Transverse colon (tissue), 4 donors: Measurements from ENCODE around the gene STAT3.

Source experiments
- CTCF ChIP-seq, 5 experiments: fragments of 200-600 bp in 3 of 5; fragments of 450-650 bp in 2 of 5; sonication (generic) in 3 of 5; IDR thresholded peaks; 1 replicate in 2 of 5; 2 replicates in 3 of 5; pipeline ENCODE4 v1.5.1; 2016 to 2017; ENCODE audit warnings: antibody characterized with exemption in 5 of 5, inconsistent platforms in 3 of 5, mild to moderate bottlenecking in 2 of 5, moderate library complexity in 1 of 5
- EP300 ChIP-seq: sonication (generic); formaldehyde crosslinking; IDR thresholded peaks from one replicate; pipeline ENCODE4 v1.6.1; 2017; ENCODE audit warnings: antibody characterized with exemption, low read depth
- POLR2A ChIP-seq: fragments of 450-650 bp; IDR thresholded peaks from one replicate; pipeline ENCODE4 v1.6.1; 2016; ENCODE audit warnings: antibody characterized with exemption, mild to moderate bottlenecking, moderate library complexity
- POLR2AphosphoS5 ChIP-seq, 3 donors: sonication (generic); formaldehyde crosslinking; IDR thresholded peaks; one replicate each; pipeline ENCODE4 v1.6.1; 2016; ENCODE audit warnings: antibody characterized with exemption in 3 of 3

GRCh38 chr17:42312035-42312284 lies 76.3 kb downstream of the STAT3 start:
- TF ChIP-seq CTCF (IDR thresholded peaks at IDR 0.05) = no peak
- no peak for TF ChIP-seq EP300
- no peak for TF ChIP-seq POLR2A
- TF ChIP-seq POLR2AphosphoS5 (IDR thresholded peaks at IDR 0.05) = no peak
